Activated CD8-positive, alpha-beta memory T cell treated with anti-CD3 and anti-CD28 coated beads for 24 hours (primary cell): ENCODE data around the gene SAMD3.
"Not testable (repeated sequence)": the region's sequence is repeated elsewhere in the genome, so short reads cannot be mapped to it uniquely, and the experiment has no call there.

Experiments
- DNase-seq: peaks from one replicate; pipeline ENCODE4 v3.0.0-alpha.2; 2020

Gene SAMD3

DNA sequence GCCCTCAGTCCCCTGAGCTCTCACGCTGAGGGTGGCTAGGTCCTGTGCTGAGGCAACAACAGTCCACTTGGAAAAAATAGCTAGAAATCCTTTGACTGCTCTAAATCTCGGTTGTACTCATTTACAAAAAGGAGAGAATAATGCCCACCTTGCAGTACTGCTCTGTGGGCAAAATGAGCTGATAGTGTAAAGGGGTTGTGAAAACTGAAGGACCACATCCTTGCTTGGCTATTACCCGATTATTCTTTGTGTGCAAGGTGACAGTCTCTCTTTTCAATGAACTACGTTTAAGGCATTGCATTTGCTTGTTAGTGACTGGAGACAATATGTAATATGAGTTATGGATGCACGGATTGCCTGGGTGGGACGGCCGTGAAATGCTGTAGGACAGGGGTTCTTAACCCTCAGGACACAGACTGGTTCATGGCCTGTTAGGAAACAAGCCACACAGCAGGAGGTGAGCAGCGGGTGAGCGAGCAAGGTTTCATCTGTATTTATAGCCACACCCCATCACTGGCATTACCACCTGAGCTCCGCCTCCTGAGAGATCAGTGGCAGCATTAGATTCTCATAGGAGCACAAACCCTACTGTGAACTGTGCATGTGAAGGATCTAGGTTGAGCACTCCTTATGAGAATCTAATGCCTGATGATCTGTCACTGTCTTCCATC is 14.6 kb downstream of the SAMD3 start:
- no peak for DNase-seq

DNA sequence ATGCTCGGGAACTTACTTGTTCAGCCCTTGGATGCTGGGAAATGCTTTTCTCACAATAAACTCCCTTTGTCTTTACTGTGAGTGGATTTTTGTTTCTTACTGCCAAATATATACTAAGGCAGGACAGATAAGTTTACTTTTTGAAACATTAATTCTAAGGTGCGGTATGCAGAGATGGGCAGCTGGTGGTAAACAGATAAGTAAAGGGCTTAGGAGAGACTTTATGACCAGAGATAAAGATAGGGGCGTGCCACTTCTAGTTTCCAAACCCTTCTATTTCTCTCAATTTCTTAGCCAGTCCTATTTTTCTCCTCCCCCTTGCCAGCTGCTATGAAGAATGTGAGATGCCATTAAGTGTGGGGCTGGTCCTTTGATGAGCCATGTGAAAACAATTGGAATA is 16.3 kb downstream of the SAMD3 start:
- DNase-seq = no peak

DNA sequence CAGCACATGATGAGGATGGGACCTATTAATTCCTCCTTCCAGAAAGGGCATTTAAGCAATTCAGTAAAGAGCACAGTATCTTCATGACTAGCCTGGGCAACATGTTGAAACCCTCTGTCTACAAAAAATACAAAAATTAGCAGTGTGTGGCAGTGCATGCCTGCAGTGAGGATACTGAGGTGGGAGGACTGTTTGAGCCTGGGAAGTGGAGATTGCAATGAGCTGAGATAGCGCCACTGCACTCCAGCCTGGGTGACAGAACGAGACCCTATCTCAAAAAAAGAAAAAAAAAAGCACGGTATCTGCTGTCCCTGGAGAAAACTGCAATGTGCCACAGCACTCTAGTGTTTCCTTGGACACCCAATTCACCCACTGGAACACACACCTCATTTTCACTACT is 18.4 kb downstream of the SAMD3 start:
- DNase-seq = no peak

DNA sequence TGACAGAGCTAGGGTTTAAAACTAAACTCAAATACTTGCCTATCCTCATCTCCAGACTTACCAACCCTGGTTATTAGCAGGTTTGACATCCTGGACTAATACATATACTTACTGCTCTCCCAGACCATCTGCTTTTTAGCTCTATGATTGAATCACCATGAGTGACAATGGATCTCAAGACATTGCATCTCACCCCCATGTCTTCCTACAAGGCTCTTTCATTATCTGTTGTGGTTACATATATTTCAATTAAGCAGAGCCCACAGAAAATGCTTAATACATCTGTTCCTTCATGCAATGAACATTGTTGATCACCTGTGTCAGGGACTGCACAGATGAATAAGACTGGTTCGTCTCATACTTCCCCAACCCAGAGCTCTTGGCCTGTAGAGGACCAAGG is 19.4 kb downstream of the SAMD3 start:
- DNase-seq = no peak

DNA sequence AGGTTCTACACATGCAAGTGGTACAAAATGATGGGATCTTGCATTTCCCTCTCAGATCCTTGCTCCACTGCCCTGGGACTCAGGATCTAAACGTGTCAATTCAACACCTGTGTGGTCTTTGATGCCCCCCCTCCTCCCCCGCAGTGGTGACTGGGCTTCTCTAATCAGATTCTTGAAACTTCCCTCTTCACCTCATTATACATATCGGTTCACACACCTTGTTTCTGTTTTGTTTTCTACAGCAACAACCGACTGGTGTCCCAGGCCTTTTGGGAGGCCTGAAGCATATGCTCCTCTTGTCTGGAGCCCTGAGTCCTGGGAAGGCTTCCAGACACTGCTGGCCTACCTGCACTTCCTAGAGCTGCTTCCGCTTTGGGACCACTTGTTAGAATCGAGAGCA is 20.0 kb downstream of the SAMD3 start:
- no peak for DNase-seq

DNA sequence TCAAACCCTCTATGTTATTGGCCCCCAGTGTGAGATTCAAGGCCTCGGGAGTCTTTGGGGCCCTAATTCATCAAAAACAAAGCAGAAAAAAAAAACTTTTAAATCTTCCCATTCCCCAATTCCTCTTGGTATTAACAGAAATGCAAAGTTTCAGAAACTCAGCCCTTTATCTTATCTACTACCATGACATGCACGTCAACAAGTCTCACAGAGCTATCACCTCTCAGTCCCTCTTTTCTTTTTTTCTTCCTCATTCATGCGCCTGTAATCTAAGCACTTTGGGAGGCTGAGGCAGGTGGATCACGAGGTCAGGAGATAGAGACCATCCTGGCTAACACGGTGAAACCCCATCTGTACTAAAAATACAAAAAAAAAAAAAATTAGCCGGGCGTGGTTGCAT is 22.7 kb downstream of the SAMD3 start:
- DNase-seq = no peak

DNA sequence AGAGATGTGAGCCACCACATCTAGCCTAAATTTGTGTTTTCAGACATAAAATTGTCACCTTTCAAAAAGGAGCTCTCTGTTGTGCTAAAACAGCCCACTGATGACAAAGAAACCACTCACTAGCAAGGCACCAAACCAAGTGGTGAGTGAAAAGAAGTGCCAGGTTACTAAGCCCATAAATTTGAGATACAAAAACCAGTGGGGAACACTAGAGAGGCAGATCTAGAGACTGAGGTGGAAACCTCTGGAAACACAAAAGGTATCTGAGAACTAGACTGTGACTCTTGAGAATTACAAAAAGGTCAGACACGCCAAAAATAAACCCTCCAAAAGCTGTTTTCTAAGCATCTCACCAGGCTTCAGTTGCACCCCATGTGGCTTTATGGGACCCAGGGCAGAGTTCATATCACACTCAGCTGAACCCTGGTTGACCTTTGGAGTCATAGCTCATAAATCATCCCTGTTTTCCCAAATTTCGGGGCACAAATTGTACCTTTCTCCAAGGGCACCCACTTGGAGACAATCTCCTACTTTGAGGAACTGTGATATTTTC is 24.2 kb downstream of the SAMD3 start:
- no peak for DNase-seq

DNA sequence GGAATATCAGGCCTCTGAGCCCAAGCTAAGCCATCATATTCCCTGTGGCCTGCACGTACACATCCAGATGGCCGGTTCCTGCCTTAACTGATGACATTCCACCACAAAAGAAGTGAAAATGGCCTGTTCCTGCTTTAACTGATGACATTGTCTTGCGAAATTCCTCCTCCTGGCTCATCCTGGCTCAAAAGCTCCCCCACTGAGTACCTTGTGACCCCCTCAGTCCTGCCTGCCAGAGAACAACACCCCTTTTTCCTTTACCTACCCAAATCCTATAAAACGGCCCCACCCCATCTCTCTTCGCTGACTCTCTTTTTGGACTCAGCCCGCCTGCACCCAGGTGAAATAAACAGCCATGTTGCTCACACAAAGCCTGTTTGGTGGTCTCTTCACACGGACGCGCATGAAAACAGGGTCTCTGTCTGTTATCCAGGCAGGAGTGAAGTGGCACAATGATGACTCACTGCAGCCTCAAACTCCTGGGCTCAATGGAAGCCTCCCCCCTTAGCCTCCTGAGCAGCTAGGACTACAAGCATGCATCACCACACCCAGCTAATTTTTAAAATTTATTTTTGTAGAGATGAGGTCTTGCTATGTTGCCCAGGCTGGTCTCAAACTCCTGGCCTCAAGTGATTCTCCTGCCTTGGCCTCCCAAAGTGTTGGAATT is 24.8 kb downstream of the SAMD3 start:
- DNase-seq = not testable (repeated sequence)

DNA sequence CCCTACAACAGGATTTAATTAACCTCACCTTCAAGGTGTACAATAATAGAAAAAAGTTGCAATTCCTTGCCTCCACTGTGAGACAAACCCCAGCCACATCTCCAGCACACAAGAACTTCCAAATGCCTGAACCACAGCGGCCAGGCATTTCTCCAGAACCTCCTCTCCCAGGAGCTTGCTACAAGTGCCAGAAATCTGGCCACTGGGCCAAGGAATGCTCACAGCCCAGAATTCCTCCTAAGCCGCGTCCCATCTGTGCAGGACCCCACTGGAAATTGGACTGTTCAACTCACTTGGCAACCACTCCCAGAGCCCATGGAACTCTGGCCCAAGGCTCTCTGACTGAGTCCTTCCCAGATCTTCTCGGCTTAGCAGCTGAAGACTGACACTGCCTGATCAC is 28.3 kb downstream of the SAMD3 start:
- not testable (repeated sequence) for DNase-seq

DNA sequence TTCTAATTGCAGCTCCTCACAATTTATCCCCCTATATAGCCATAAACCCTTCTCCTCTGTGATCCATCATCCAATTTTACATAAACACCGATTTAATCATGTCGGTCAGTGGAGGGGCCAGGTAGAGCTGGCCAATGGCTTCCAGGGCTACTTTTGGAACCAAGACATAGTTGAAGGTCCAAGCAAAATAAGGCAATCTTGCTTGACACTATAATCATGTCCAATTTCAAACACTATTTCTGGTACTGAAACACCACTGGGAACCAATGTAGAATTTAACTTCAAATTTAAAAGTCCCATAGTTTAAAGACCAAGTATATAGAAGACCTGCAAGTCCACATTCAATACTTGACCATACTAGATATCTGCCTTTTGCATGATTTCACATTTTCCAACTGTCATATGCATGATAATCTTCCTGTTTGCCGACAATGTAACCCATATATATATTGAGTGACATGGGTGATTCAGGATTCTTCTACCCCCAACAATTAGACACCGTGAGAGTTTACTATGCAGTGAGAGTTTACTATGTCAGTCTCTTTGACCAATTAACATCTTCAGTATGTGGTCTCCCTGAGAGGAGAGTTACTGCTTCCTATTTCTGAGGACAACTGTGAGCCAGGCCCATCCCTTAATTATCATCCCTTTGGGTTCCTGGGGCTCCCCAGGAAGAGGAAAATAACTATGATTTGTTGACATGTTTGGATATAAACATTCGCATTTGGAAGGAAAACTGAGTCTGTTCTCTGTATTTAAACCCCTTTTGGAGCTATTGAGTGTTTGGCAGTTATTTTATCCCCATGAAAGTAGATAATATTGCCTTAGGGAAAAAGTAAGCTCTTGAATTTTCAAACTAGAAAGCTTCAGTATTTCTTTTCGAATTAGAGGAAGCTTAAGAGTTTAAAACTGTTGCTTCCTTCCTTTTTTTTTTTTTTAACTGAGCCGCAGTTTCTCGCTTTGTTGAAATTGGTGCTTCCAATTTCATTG is 31.8 kb downstream of the SAMD3 start:
- no peak for DNase-seq

DNA sequence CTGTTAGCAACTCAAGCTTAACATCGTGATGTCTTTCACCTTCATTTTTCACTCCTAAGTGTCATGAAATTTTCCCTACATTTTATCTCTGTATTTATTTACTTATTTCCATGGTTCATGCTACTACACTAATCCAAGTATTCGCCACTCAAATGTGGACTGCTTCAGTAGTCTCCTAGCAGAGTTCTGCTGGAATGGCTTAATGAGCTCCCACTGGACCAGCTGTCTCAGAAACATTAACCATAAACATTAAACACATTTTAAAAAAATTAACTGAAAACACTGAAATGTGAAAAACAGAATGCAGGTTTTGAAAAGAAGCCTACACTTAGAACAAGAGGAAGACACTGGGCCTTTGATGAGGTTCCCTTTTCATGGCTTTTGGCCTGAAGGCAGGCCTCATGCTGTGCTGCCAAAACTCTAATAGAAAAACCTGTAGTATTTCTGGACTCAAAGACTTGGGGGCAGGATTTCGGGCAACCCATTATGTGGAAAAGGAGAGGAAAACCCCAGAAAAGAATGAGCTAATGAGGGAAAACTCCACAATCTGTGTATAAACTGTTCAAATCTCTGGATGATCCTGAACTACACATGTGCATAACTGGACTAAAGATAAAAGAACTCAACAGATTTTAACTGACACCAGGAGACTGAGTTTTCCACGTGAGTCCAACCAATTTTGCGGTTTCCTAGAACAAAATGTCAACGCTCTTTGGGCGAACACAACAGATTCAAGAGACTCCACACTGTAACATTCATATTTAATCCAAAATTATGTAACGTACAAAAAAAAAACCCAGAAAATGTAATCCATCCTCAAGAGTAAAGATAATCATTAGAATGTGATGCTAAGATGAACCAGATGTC is 33.0 kb downstream of the SAMD3 start:
- no peak for DNase-seq

DNA sequence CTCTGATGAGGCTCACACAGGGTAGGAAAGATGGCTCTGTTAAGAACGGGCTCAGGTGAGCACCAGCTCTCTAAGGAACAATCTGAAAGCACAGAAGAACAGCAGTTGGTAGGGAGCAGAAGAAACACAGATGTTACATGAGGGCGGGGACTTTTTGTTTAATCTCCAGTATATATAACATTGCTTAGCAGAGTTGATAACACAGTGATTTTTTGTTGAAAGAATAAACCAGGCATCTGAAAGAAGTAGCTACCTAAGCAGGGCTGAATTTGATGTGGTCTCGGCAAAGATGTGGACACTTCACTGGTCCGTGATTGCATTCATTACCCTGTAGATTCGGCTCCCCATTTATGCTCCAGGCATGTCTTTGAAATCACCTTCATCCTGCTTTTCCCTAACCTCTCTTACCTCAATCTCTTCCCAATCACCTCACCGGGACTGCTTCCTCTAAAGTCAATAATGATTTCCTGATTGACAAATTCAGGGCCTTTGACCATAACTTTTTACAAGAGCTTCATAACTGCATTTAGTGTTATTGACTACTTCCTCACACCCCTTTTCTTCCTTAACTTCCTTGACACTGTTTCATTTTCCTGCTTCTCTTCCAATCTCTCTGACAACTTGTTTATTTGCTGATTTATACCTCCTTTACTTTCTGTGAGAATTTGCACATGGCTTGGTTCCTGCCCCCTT is 34.4 kb downstream of the SAMD3 start:
- no peak for DNase-seq

DNA sequence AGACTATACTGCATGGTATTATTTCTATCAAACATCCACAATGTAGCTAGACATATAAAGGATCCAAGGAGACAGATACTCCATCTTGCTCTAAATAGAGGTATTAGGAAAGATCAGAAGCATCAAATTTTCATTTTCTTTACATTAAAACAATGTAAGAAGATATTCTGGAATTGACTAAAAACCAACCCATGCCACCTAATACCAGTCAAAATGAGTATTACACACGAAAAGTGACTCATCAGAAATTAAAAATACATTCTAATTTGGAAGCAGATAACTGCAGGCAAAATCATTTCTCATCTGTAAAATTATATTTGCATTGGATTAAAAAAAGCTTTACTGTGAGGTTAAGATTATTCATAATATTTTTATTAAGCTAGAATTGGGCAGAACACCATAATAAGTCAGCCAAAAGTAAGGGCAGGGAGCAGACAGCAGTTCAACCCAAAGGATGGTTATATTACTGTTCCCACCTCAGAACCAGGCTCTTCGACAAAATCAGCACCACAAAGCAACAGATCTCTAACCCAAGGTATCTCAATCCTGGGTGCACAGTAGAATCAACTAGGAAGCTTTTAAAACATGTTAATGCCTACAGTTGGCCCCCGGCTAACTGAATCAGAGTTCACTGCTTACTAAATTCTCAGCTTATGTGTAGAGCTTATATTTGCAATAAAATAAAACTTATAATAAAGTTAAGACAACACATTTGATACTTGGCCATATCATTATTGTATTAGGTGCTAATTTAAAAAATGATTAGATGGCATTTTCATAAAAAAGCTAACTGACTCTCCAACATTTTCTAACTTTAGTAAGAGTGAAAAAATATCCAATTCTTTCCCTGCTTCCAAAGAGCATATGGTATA is 35.2 kb downstream of the SAMD3 start:
- no peak for DNase-seq

DNA sequence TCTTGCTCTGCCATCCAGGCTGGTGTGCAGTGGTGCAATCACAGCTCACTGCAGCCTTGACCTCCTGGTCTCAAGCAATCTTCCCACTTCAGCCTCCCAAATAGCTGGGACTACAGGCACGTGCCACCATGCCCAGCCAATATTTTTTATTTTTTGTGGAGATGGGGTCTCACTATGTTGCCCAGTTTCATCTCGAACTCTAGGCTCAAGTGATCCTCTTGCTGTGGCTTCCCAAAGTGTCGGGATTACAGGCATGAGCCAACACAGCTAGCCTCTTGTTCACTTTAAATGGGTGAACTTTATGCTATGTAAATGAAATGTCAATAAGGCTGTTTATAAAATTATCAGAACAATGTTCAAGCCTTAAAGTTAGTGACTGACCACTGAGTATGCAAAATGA is 37.1 kb downstream of the SAMD3 start:
- DNase-seq = no peak

DNA sequence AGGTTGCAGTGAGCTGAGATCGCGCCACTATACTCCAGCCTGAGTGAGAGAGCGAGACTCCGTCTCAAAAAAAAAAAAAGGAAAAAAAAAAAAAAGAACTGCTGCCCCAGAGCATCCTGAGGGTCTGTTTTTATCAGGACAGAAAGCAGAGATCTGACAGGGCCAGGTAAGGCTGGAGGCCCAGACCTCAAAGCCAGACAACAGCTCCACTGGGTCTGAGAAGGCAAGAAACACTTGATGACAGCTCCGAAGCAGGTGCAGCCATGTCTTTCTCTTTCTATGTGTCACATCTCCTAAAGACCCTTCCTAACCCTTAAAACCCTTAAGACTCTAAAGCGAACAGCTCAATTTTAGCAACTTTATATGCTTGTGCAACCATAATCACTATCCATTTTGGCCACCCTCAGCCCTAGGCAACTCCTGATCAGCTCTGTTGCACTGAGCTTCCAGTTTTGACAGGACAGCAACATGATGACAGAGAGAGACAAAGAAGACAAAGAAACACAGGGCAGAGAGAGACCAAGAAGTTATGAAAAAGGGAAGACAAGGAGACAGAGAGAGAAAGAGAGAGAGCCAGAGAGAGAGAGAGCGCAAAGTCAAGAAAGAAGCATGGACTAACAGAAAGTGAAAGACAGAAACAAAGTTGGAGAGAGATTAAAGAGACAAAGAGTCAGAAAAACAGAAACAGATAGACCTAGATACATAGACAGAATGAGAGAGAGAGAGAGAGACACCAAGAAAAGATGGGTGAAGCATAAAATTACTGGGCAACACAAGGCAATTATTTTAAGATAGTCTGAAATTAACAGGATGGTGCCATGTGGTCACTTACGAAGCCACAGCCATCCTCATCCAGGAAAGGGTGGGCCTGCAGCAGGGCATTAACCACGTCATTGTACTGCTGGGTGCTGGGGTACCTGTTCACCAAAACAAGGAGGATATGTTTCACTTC is 39.2 kb downstream of the SAMD3 start:
- no peak for DNase-seq

DNA sequence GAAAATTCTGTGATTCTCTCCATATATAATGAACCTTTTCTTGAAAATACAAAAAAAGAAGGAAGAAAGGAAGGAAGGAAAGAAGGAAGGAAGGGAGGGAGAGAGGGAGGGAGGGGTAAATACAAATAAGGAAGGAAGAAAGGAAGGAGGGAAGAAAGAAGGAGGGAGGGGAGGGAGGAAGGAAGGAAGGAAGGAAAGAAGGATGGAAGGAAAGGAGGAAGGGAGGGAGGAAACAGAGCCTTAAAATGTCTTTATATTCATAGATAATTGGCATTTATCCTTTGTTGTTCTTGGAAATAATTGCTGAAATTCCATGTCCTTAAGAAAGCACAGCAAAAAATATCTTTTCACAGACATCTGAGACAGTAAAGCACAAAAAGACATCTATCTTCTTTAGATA is 40.3 kb downstream of the SAMD3 start:
- DNase-seq = no peak

DNA sequence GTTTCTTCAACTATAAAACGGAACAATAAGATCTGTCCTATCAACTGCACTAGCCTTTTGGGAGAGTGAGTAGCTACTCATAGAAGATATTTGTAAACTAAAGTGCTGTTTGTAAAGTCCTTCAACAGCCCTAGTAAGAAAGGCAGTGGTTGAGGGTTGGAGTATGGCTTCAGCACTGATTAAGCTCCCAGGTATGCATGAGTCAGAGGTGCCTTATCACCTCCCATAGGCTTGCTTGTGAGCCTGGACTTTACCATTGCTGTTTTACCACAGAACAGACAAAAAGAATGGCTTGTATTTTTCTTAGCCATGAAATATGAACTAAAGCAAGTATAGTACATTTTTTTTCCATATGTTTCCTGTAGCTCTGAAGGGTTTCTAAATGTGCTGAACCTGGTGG is 44.1 kb downstream of the SAMD3 start:
- DNase-seq = no peak

DNA sequence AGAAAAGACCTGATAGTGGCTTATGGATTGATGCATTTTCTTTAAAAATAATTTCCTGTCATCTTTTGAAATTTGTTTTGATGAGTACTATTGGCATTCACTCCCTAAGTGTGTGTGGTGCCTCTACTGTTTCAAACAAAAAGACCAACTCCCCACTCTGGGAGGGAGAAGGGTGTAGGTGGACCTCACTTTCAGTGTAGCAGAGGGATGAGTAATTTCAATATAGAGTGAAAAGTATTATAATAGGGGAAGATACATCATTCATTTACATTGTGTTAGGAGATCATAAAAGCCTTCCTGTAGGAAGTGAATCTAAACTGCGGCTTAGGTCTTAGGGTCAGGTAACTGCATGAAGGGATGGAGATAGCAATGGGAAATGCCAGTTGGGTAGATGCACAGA is 46.4 kb downstream of the SAMD3 start:
- no peak for DNase-seq

DNA sequence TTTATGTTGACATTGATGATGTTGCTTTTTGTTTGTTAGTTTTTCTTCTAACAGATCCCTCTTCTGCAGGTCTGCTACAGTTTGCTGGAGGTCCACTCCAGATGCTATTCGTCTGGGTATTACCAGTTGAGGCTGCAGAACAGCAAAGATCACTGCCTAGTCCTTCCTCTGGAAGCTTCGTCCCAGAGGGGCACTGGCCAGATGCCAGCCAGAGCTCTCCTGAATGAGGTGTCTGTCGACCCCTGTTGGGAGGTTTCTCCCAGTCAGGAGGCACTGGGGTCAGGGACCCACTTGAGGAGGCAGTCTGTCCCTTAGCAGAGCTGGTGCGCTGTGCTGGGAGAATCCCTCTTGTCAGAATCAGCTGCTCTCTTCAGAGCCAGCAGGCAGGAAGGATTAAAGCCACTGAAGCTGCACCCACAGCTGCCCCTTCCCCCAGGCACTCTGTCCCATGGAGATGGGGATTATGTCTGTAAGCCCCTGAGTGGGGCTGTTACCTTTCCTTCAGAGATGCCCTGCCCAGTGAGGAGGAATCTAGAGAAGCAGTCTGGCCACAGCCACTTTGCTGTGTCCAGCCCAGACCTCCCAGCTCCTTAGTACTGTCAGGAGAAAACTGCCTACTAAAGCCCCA is 49.3 kb downstream of the SAMD3 start:
- not testable (repeated sequence) for DNase-seq
